ENCODE measurements around the gene FSTL5. TPM values are rescaled to one million over a fixed set of nuclear protein-coding genes. Genes with fewer than 3 reads are reported as not detected.

FSTL5 gene
- total RNA-seq, 1 experiment from 2014 or later, result not detected

GRCh38 chr4:162011089-162011488 lies 152.7 kb downstream of the FSTL5 start:
- no peaks in the 10 kb centered on the region for H4K20me1 ChIP-seq (ENCODE audit: insufficient read depth)
- ChIA-PET CTCF (no interaction called here), POLR2A (no interaction called here), RAD21 (ENCODE audit: low non-redundant PET in 1 of 2, low total read pairs in 2 of 2, uncharacterized antibody in 2 of 2, unreplicated experiment in 2 of 2) (no interaction called here)
- no peak overlapping the region for H3K27ac ChIP-seq (ENCODE audit: low read depth, low read length)
- no peak overlapping the region for H3K9ac ChIP-seq (ENCODE audit: low read length)
- H3K4me2 ChIP-seq (ENCODE audit: low read length), result no peak overlapping the region
- no peaks in the 10 kb centered on the region for H3K36me3 ChIP-seq (ENCODE audit: control insufficient read depth in 1 of 2, insufficient read depth in 2 of 2, low read length in 2 of 2)
- H3K9me3 ChIP-seq (ENCODE audit: control insufficient read depth in 1 of 2, insufficient read depth in 1 of 2, low read depth in 1 of 2, low read length in 2 of 2), result no peaks in the 10 kb centered on the region
- no peaks in the 10 kb centered on the region for H3K4me1 ChIP-seq (ENCODE audit: control insufficient read depth in 1 of 2, insufficient read depth in 2 of 2, low read length in 2 of 2)
- no peaks in the 10 kb centered on the region for H3K79me2 ChIP-seq (ENCODE audit: insufficient read depth, low read length)
- no peaks in the 10 kb centered on the region for H3K27me3 ChIP-seq (ENCODE audit: insufficient read depth, low read length)
- H3K9me2 ChIP-seq (ENCODE audit: insufficient read depth), result no peaks in the 10 kb centered on the region
- intact Hi-C loops (cut with micrococcal nuclease), result no loop called here
- H2AFZ ChIP-seq (ENCODE audit: low read depth, low read length, poor library complexity, severe bottlenecking), result peak overlapping the region; percentile 42
- DNase-seq (ENCODE audit: low read depth, low spot score) (no peak), ATAC-seq (no peak)
- BruUV-seq (replicated peaks), result no TSS peak
- H3K4me3 ChIP-seq (replicated peaks in 1 of 2; ENCODE audit: low read depth in 1 of 2, low read length in 2 of 2), result no peak overlapping the region
- TF ChIP-seq SP1 (IDR thresholded peaks at IDR 0.05; ENCODE audit: low read depth) (no peak), POLR2AphosphoS5 (IDR thresholded peaks at IDR 0.05; ENCODE audit: low read depth, low read length) (no peak), ELF1 (IDR thresholded peaks at IDR 0.05; ENCODE audit: borderline replicate concordance, low read depth) (no peak), RAD21 (IDR thresholded peaks at IDR 0.05; ENCODE audit: low read depth) (no peak), TCF7L2 (IDR thresholded peaks at IDR 0.05; ENCODE audit: borderline replicate concordance, extremely low read depth, insufficient read depth, insufficient read length) (no peak)
- TF ChIP-seq, protein P1, sequence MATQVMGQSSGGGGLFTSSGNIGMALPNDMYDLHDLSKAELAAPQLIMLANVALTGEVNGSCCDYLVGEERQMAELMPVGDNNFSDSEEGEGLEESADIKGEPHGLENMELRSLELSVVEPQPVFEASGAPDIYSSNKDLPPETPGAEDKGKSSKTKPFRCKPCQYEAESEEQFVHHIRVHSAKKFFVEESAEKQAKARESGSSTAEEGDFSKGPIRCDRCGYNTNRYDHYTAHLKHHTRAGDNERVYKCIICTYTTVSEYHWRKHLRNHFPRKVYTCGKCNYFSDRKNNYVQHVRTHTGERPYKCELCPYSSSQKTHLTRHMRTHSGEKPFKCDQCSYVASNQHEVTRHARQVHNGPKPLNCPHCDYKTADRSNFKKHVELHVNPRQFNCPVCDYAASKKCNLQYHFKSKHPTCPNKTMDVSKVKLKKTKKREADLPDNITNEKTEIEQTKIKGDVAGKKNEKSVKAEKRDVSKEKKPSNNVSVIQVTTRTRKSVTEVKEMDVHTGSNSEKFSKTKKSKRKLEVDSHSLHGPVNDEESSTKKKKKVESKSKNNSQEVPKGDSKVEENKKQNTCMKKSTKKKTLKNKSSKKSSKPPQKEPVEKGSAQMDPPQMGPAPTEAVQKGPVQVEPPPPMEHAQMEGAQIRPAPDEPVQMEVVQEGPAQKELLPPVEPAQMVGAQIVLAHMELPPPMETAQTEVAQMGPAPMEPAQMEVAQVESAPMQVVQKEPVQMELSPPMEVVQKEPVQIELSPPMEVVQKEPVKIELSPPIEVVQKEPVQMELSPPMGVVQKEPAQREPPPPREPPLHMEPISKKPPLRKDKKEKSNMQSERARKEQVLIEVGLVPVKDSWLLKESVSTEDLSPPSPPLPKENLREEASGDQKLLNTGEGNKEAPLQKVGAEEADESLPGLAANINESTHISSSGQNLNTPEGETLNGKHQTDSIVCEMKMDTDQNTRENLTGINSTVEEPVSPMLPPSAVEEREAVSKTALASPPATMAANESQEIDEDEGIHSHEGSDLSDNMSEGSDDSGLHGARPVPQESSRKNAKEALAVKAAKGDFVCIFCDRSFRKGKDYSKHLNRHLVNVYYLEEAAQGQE (IDR thresholded peaks at IDR 0.05; ENCODE audit: low read depth), result no peak
- TF ChIP-seq, protein P2, sequence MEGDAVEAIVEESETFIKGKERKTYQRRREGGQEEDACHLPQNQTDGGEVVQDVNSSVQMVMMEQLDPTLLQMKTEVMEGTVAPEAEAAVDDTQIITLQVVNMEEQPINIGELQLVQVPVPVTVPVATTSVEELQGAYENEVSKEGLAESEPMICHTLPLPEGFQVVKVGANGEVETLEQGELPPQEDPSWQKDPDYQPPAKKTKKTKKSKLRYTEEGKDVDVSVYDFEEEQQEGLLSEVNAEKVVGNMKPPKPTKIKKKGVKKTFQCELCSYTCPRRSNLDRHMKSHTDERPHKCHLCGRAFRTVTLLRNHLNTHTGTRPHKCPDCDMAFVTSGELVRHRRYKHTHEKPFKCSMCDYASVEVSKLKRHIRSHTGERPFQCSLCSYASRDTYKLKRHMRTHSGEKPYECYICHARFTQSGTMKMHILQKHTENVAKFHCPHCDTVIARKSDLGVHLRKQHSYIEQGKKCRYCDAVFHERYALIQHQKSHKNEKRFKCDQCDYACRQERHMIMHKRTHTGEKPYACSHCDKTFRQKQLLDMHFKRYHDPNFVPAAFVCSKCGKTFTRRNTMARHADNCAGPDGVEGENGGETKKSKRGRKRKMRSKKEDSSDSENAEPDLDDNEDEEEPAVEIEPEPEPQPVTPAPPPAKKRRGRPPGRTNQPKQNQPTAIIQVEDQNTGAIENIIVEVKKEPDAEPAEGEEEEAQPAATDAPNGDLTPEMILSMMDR (IDR thresholded peaks at IDR 0.05 in 2 of 3, conservative IDR thresholded peaks at IDR 0.05 in 1 of 3; ENCODE audit: borderline replicate concordance in 1 of 3, insufficient read depth in 1 of 3, low read depth in 2 of 3, low read length in 2 of 3), result no peak
